ENCODE results near the gene ADAMTS10. TPM values are rescaled to one million over a fixed set of nuclear protein-coding genes. Genes with fewer than 3 reads are reported as not detected.
"Not testable (repeated sequence)": the region's sequence is repeated elsewhere in the genome, so short reads cannot be mapped to it uniquely, and the experiment has no call there.

ADAMTS10 gene
- total and polyA plus RNA-seq, 2 donors, result 19.6 to 41.7 TPM

DNA sequence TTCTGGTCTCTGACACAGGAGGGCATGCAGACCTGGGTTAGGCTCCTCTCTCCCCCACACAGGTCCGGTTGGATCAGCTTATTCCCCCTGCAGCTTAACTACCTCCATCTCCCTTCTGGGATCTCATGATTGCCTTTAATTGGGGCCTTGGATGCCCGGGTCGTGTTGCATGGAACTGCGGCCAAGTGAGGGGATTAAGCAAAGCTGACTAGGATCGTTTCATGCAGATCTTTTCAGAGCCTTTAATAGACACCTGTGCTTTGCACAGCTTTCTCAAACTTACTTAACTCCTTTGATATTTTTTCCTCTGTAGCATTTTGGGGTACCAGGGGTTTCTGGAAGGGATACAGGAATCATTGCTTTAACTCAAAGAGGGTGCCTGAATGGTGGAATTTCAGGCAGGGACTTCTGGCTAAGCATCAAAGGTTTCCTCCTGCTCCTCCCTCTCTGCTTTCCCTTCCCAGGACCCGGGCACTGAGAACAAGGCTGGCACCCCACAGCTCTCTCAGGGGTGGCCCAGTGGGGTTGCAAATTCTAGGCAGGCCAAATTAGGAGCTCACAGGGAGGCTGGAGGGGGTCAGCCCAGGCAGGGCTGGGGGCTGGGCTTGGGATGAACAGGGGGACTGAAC is 20.4 kb upstream of the ADAMTS10 start:
- peaks cover 0 to 1% of the 10 kb centered on the region in 2 donors for H3K9me3 ChIP-seq (ENCODE audit: control insufficient read depth in 2 of 2, insufficient read depth in 1 of 2, low read length in 1 of 2)
- no peak overlapping the region for H3K4me3 ChIP-seq (ENCODE audit: low read length in 2 of 2)
- no peaks in the 10 kb centered on the region for H3K27me3 ChIP-seq (ENCODE audit: control insufficient read depth in 2 of 2, insufficient read depth in 1 of 2, low read length in 1 of 2)
- WGBS, result 86% methylated on average over 6 of the region's 6 CpGs
- no peak overlapping the region for H3K27ac ChIP-seq (ENCODE audit: low read depth in 1 of 2, low read length in 1 of 2)
- peaks cover 5 to 14% of the 10 kb centered on the region in 2 donors for H3K4me1 ChIP-seq (ENCODE audit: control insufficient read depth in 2 of 2, insufficient read depth in 2 of 2, low read length in 2 of 2)
- no peaks in the 10 kb centered on the region for H3K36me3 ChIP-seq (ENCODE audit: control insufficient read depth in 2 of 2, insufficient read depth in 2 of 2, low read length in 1 of 2)
- DNase-seq (ENCODE audit: low read depth in 6 of 9, low spot score in 9 of 9), result no peak

DNA sequence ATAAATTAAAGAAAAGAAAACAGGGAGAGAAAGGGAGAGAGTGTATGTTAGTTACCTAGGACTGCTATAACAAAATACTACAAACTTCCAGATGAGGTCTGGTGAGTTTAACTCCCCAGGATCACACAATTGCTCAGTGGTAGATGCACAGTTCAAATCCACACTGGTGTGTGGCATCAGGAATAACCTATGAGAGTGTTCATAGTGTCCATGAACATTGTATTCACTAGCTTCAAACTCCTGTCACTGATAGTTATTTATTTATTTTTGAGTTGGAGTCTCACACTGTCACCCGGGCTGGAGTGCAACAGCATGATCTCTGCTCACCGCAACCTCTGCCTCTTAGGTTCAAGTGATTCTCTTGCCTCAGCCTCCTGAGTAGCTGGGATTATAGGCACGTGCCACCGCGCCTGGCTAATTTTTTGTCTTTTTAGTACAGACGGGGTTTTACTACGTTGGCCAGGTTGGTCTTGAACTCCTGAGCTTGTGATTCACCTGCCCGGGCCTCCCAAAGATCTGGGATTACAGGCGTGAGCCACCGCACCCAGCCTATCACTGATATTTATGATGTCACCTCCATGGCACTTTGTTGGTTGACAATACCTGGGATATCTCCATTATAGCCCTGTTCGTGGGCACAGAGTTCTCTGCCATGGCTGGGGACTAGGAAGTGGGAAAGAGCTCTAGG is 19.6 kb upstream of the ADAMTS10 start, which contains the start of gene NFILZ:
TSS of gene NFILZ (plus strand) at position 638 of the 688 bp plus-strand sequence. CDS start 46,133 bp downstream, outside the sequence.
- Histone ChIP-seq H3K27ac (ENCODE audit: low read depth in 1 of 2, low read length in 1 of 2) (no peak within 1 kb of the TSS), H3K4me3 (ENCODE audit: low read length in 2 of 2) (no peak within 1 kb of the TSS), H3K4me1 (ENCODE audit: control insufficient read depth in 2 of 2, insufficient read depth in 2 of 2, low read length in 2 of 2) (peaks cover 5 to 14% of the 10 kb centered on the region in 2 donors), H3K36me3 (ENCODE audit: control insufficient read depth in 2 of 2, insufficient read depth in 2 of 2, low read length in 1 of 2) (no peaks in the 10 kb centered on the region), H3K27me3 (ENCODE audit: control insufficient read depth in 2 of 2, insufficient read depth in 1 of 2, low read length in 1 of 2) (no peaks in the 10 kb centered on the region), H3K9me3 (ENCODE audit: control insufficient read depth in 2 of 2, insufficient read depth in 1 of 2, low read length in 1 of 2) (peaks cover 0 to 1% of the 10 kb centered on the region in 2 donors)
- 96% methylated on average over 11 of the region's 11 CpGs for WGBS
- no peak for DNase-seq (ENCODE audit: low read depth in 6 of 9, low spot score in 9 of 9)

GRCh38 chr19:8629184-8629583 is 18.7 kb upstream of the ADAMTS10 start:
- H3K27ac ChIP-seq (ENCODE audit: low read depth in 1 of 2, low read length in 1 of 2), result no peak overlapping the region
- no peak for DNase-seq (ENCODE audit: low read depth in 6 of 9, low spot score in 9 of 9)
- H3K4me3 ChIP-seq (ENCODE audit: low read length in 2 of 2), result no peak overlapping the region
- H3K36me3 ChIP-seq (ENCODE audit: control insufficient read depth in 2 of 2, insufficient read depth in 2 of 2, low read length in 1 of 2), result no peaks in the 10 kb centered on the region
- H3K4me1 ChIP-seq (ENCODE audit: control insufficient read depth in 2 of 2, insufficient read depth in 2 of 2, low read length in 2 of 2), result peaks cover 5 to 14% of the 10 kb centered on the region in 2 donors
- H3K9me3 ChIP-seq (ENCODE audit: control insufficient read depth in 2 of 2, insufficient read depth in 1 of 2, low read length in 1 of 2), result peaks cover 0 to 1% of the 10 kb centered on the region in 2 donors
- WGBS, result 92% methylated on average over 2 of the region's 2 CpGs
- H3K27me3 ChIP-seq (ENCODE audit: control insufficient read depth in 2 of 2, insufficient read depth in 1 of 2, low read length in 1 of 2), result no peaks in the 10 kb centered on the region

DNA sequence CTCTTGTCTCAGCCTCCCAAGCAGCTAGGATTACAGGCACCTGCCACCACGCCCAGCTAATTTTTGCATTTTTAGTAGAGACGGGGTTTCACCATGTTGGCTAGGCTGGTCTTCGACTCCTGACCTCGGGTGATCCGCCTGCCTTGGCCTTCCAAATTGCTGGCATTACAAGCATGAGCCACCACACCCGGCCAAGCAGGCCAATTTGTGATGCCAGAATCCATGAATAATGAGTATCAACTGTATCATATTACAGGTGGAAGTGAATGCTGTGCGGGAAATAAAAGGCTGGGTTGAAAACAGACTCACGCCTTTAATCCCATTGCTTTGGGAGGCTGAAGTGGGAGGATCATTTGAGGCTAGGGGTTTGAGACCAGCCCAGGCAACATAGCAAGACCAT is 16.3 kb upstream of the ADAMTS10 start:
- Histone ChIP-seq H3K36me3 (ENCODE audit: control insufficient read depth in 2 of 2, insufficient read depth in 2 of 2, low read length in 1 of 2) (no peaks in the 10 kb centered on the region), H3K4me3 (ENCODE audit: low read length in 2 of 2) (no peak overlapping the region), H3K27ac (ENCODE audit: low read depth in 1 of 2, low read length in 1 of 2) (no peak overlapping the region), H3K4me1 (ENCODE audit: control insufficient read depth in 2 of 2, insufficient read depth in 2 of 2, low read length in 2 of 2) (peaks cover 0 to 6% of the 10 kb centered on the region in 2 donors), H3K27me3 (ENCODE audit: control insufficient read depth in 2 of 2, insufficient read depth in 1 of 2, low read length in 1 of 2) (no peaks in the 10 kb centered on the region), H3K9me3 (ENCODE audit: control insufficient read depth in 2 of 2, insufficient read depth in 1 of 2, low read length in 1 of 2) (peaks cover 0 to 1% of the 10 kb centered on the region in 2 donors)
- 95% methylated on average over 8 of the region's 8 CpGs for WGBS
- DNase-seq (ENCODE audit: low read depth in 6 of 9, low spot score in 9 of 9), result no peak

- WGBS, result 67% methylated on average over 4 of the region's 4 CpGs
- H3K4me1 ChIP-seq (ENCODE audit: control insufficient read depth in 2 of 2, insufficient read depth in 2 of 2, low read length in 2 of 2); DNase-seq (ENCODE audit: low read depth in 6 of 9, low spot score in 9 of 9); H3K27me3 ChIP-seq (ENCODE audit: control insufficient read depth in 2 of 2, insufficient read depth in 1 of 2, low read length in 1 of 2); H3K36me3 ChIP-seq (ENCODE audit: control insufficient read depth in 2 of 2, insufficient read depth in 2 of 2, low read length in 1 of 2); H3K9me3 ChIP-seq (ENCODE audit: control insufficient read depth in 2 of 2, insufficient read depth in 1 of 2, low read length in 1 of 2); H3K27ac ChIP-seq (ENCODE audit: low read depth in 1 of 2, low read length in 1 of 2); H3K4me3 ChIP-seq (ENCODE audit: low read length in 2 of 2): not testable (repeated sequence)
Measured at GRCh38 chr19:8622886-8623285, 12.4 kb upstream of the ADAMTS10 start.

- Histone ChIP-seq H3K27me3 (ENCODE audit: control insufficient read depth in 2 of 2, insufficient read depth in 1 of 2, low read length in 1 of 2) (peaks cover 0 to 9% of the 10 kb centered on the region in 2 donors), H3K27ac (ENCODE audit: low read depth in 1 of 2, low read length in 1 of 2) (no peak overlapping the region), H3K4me1 (ENCODE audit: control insufficient read depth in 2 of 2, insufficient read depth in 2 of 2, low read length in 2 of 2) (peaks cover 0 to 5% of the 10 kb centered on the region in 2 donors), H3K4me3 (ENCODE audit: low read length in 2 of 2) (no peak overlapping the region), H3K9me3 (ENCODE audit: control insufficient read depth in 2 of 2, insufficient read depth in 1 of 2, low read length in 1 of 2) (peaks cover 0 to 3% of the 10 kb centered on the region in 2 donors), H3K36me3 (ENCODE audit: control insufficient read depth in 2 of 2, insufficient read depth in 2 of 2, low read length in 1 of 2) (no peaks in the 10 kb centered on the region)
- WGBS, result 88% methylated on average over 8 of the region's 8 CpGs
- DNase-seq (ENCODE audit: low read depth in 6 of 9, low spot score in 9 of 9), result no peak
Measured at GRCh38 chr19:8618751-8619150, 8.2 kb upstream of the ADAMTS10 start.

- Histone ChIP-seq H3K4me1 (ENCODE audit: control insufficient read depth in 2 of 2, insufficient read depth in 2 of 2, low read length in 2 of 2) (peaks cover 0 to 5% of the 10 kb centered on the region in 2 donors), H3K36me3 (ENCODE audit: control insufficient read depth in 2 of 2, insufficient read depth in 2 of 2, low read length in 1 of 2) (no peaks in the 10 kb centered on the region), H3K27ac (ENCODE audit: low read depth in 1 of 2, low read length in 1 of 2) (no peak overlapping the region), H3K9me3 (ENCODE audit: control insufficient read depth in 2 of 2, insufficient read depth in 1 of 2, low read length in 1 of 2) (peaks cover 0 to 3% of the 10 kb centered on the region in 2 donors), H3K27me3 (ENCODE audit: control insufficient read depth in 2 of 2, insufficient read depth in 1 of 2, low read length in 1 of 2) (peaks cover 0 to 9% of the 10 kb centered on the region in 2 donors), H3K4me3 (ENCODE audit: low read length in 2 of 2) (no peak overlapping the region)
- 94% methylated on average over 4 of the region's 4 CpGs for WGBS
- no peak for DNase-seq (ENCODE audit: low read depth in 6 of 9, low spot score in 9 of 9)
Measured at GRCh38 chr19:8617984-8618383, 7.5 kb upstream of the ADAMTS10 start.

GRCh38 chr19:8617325-8617724 is 6.8 kb upstream of the ADAMTS10 start:
- not testable (repeated sequence) for H3K27ac ChIP-seq (ENCODE audit: low read depth in 1 of 2, low read length in 1 of 2); H3K4me3 ChIP-seq (ENCODE audit: low read length in 2 of 2); DNase-seq (ENCODE audit: low read depth in 6 of 9, low spot score in 9 of 9); H3K36me3 ChIP-seq (ENCODE audit: control insufficient read depth in 2 of 2, insufficient read depth in 2 of 2, low read length in 1 of 2); H3K27me3 ChIP-seq (ENCODE audit: control insufficient read depth in 2 of 2, insufficient read depth in 1 of 2, low read length in 1 of 2); H3K9me3 ChIP-seq (ENCODE audit: control insufficient read depth in 2 of 2, insufficient read depth in 1 of 2, low read length in 1 of 2)
- 93% methylated on average over 15 of the region's 15 CpGs for WGBS
- H3K4me1 ChIP-seq (ENCODE audit: control insufficient read depth in 2 of 2, insufficient read depth in 2 of 2, low read length in 2 of 2), result peaks cover 0 to 12% of the 10 kb centered on the region in 2 donors

- Histone ChIP-seq H3K36me3 (ENCODE audit: control insufficient read depth in 2 of 2, insufficient read depth in 2 of 2, low read length in 1 of 2) (no peaks in the 10 kb centered on the region), H3K27me3 (ENCODE audit: control insufficient read depth in 2 of 2, insufficient read depth in 1 of 2, low read length in 1 of 2) (peaks cover 0 to 9% of the 10 kb centered on the region in 2 donors), H3K9me3 (ENCODE audit: control insufficient read depth in 2 of 2, insufficient read depth in 1 of 2, low read length in 1 of 2) (peaks cover 0 to 4% of the 10 kb centered on the region in 2 donors), H3K4me1 (ENCODE audit: control insufficient read depth in 2 of 2, insufficient read depth in 2 of 2, low read length in 2 of 2) (peaks cover 4 to 16% of the 10 kb centered on the region in 2 donors), H3K4me3 (ENCODE audit: low read length in 2 of 2) (no peak overlapping the region), H3K27ac (ENCODE audit: low read depth in 1 of 2, low read length in 1 of 2) (no peak overlapping the region)
- no peak for DNase-seq (ENCODE audit: low read depth in 6 of 9, low spot score in 9 of 9)
- 94% methylated on average over 6 of the region's 6 CpGs for WGBS
Measured at GRCh38 chr19:8616861-8617260, 6.3 kb upstream of the ADAMTS10 start.

All from thymus (tissue), 11 donors.